Fibroblast of mammary gland (primary cell): ENCODE data around the gene SNN.

Source experiments
- DNase-seq: peaks from one replicate; pipeline ENCODE4 v3.0.0-alpha.2; 2010; ENCODE audit warnings: low read depth
- H3K4me3 ChIP-seq: 2 replicates; pipeline ENCODE4 v1.5.1; 2011; ENCODE audit warnings: low read depth, mild to moderate bottlenecking, low read length, moderate library complexity; ENCODE audit not compliant: control insufficient read depth
- TF ChIP-seq, protein P1 (sequence below): conservative IDR thresholded peaks from 2 replicates; pipeline ENCODE4 v1.5.1; 2011; ENCODE audit warnings: low read depth, low read length, inconsistent platforms; ENCODE audit not compliant: control insufficient read depth, insufficient read depth

SNN gene

GRCh38 chr16:11699234-11699894, 31.1 kb downstream of the SNN start:
- DNase-seq: no peak
- TF ChIP-seq, protein P1, sequence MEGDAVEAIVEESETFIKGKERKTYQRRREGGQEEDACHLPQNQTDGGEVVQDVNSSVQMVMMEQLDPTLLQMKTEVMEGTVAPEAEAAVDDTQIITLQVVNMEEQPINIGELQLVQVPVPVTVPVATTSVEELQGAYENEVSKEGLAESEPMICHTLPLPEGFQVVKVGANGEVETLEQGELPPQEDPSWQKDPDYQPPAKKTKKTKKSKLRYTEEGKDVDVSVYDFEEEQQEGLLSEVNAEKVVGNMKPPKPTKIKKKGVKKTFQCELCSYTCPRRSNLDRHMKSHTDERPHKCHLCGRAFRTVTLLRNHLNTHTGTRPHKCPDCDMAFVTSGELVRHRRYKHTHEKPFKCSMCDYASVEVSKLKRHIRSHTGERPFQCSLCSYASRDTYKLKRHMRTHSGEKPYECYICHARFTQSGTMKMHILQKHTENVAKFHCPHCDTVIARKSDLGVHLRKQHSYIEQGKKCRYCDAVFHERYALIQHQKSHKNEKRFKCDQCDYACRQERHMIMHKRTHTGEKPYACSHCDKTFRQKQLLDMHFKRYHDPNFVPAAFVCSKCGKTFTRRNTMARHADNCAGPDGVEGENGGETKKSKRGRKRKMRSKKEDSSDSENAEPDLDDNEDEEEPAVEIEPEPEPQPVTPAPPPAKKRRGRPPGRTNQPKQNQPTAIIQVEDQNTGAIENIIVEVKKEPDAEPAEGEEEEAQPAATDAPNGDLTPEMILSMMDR: no peak
- no peak overlapping the region for H3K4me3 ChIP-seq

GRCh38 chr16:11700264-11701029, 32.2 kb downstream of the SNN start:
- H3K4me3 ChIP-seq: no peak overlapping the region
- no peak for DNase-seq
- TF ChIP-seq, protein P1: no peak

DNA sequence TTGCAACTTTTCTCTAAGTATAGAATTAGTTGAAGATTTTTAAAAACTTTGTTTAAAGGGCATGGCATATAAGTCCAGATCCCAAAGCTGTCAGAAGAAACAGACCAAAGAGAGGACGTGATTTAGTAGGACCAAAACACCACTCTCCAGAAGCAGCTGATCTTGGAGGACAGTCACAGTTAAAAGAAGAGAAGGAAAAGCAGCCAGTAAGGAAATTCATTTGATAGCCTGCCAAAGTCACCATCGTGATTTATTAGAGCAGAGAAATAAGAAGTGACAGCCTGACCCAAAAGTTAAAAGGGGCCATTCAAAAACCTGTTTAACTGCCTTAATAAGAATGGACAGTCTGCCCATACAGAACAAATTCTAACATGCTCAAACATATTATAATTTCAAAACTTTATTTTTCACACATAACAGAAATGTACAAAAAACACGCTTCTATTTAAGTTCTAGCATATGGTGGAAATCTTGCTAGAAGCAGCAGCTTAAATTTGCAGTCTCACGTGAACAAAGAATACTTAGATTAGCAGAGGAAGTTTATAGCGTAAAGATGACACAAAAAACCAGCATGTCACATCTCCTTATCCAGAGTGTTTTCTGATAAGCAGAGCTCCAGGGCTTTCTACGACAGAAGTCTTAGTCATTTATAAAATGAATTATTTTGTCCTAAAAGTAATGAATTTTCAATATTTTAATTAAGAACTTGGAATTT, 37.2 kb downstream of the SNN start:
- TF ChIP-seq, protein P1: no peak
- no peak for DNase-seq
- H3K4me3 ChIP-seq: no peak overlapping the region

DNA sequence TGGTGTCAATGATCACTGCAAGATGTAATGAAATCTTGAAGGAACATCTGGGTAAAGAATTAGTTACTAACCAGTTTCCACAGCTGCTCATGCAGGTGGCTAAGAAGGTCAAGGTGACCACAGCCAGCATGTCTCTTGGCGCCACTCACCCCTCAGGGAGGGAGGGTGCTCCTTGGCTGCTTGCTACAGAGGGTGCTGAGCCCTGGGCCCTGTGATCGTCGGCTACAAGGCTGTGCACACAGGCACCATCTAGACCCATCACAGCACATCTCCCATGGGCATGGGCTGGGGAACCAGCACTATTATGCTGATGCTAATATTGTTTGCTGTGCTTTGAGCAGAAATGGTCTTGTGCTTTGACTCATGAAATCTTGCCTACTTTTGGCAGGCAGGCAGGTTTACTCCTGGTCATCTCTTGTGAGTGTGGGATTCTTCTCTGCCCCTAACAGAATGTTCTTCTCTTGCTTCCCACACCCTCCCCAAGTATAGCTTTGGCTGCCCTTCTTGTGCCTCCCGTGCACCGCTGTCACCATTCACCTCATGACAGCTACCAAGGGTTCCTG, 38.0 kb downstream of the SNN start:
- DNase-seq: peak; percentile 56
- TF ChIP-seq, protein P1: no peak
- H3K4me3 ChIP-seq: no peak overlapping the region

GRCh38 chr16:11707679-11708197, 39.5 kb downstream of the SNN start:
- DNase-seq: no peak
- H3K4me3 ChIP-seq: no peak overlapping the region
- TF ChIP-seq, protein P1: no peak

DNA sequence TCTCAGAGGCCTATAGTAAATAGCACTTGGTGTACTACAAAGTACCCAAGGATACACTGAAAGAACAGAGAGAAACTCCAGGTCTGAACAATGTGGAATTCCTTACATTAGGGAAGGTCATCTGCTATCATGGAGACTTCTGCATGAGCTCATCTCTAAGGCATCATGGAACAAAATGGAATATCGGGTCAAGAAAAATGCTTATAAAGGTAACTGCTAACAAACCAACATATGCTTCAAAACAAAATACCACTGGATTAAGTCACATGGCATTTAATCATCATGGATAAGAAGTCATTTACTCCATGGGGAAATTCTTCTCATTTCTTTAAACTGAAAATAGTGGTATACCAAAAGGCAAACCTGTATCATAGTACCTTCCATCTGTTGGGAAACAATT, 40.2 kb downstream of the SNN start:
- H3K4me3 ChIP-seq: no peak overlapping the region
- TF ChIP-seq, protein P1: no peak
- peak; percentile 42 for DNase-seq
